ENCODE data around the gene NEK4.

The NEK4 gene

DNA sequence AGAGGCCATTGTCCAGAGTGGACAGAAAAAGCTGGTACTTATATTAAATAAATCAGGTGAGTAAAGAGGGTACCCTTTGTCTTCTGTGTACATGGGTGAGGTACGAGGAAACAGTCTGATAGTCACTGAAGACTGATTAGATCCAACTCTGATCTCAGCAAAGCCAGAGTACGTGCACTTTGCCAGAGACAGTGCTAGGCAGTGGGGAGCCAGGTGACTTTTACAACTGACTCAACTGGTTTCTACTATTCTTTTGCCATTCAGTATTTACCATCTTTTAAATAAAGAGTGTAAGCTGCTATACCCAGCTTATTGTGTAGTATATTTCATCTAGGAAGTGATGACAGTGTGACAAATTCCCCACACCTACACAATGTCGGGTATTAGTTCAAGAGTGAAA is 81.6 kb downstream of the NEK4 start:
- no peak overlapping the region for H3K4me3 ChIP-seq (ENCODE audit: severe bottlenecking)
- no peak for DNase-seq (ENCODE audit: low spot score)
- no peak for ATAC-seq (ENCODE audit: low read depth)
- H3K36me3 ChIP-seq (ENCODE audit: low read depth) = peaks cover 84% of the 10 kb centered on the region
- peak overlapping the region; percentile 65 for H3K27ac ChIP-seq (ENCODE audit: poor library complexity, severe bottlenecking)
- H3K27me3 ChIP-seq (ENCODE audit: insufficient read depth, poor library complexity, severe bottlenecking) = no peaks in the 10 kb centered on the region
- TF ChIP-seq, protein P1, sequence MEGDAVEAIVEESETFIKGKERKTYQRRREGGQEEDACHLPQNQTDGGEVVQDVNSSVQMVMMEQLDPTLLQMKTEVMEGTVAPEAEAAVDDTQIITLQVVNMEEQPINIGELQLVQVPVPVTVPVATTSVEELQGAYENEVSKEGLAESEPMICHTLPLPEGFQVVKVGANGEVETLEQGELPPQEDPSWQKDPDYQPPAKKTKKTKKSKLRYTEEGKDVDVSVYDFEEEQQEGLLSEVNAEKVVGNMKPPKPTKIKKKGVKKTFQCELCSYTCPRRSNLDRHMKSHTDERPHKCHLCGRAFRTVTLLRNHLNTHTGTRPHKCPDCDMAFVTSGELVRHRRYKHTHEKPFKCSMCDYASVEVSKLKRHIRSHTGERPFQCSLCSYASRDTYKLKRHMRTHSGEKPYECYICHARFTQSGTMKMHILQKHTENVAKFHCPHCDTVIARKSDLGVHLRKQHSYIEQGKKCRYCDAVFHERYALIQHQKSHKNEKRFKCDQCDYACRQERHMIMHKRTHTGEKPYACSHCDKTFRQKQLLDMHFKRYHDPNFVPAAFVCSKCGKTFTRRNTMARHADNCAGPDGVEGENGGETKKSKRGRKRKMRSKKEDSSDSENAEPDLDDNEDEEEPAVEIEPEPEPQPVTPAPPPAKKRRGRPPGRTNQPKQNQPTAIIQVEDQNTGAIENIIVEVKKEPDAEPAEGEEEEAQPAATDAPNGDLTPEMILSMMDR (IDR thresholded peaks at IDR 0.05; ENCODE audit: poor library complexity, severe bottlenecking) = no peak
- peaks cover 19% of the 10 kb centered on the region for H3K4me1 ChIP-seq (ENCODE audit: insufficient read depth, poor library complexity, severe bottlenecking)
- no peaks in the 10 kb centered on the region for H3K9me3 ChIP-seq (ENCODE audit: severe bottlenecking)

DNA sequence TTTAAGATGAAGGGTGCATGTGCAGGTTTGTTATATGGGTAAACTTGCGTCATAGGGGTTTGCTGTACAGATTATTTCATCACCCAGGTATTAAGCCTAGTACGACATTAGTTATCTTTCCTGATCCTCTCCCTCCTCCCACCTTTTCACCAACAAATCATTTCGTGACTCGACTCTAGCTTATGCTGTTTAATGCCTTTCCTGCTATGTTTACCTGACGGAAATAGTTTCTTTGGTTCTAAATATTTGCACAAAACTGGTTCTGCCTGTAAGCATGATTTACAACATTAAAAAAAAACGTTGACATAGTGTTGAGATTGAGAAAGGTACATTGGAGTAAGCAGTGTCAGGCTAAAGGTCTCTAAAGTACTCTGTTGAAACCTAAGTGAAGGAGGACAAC is 82.5 kb downstream of the NEK4 start:
- H3K27ac ChIP-seq (ENCODE audit: poor library complexity, severe bottlenecking) = peak overlapping the region; percentile 65
- H3K4me1 ChIP-seq (ENCODE audit: insufficient read depth, poor library complexity, severe bottlenecking) = peaks cover 19% of the 10 kb centered on the region
- H3K9me3 ChIP-seq (ENCODE audit: severe bottlenecking) = no peaks in the 10 kb centered on the region
- peaks cover 75% of the 10 kb centered on the region for H3K36me3 ChIP-seq (ENCODE audit: low read depth)
- DNase-seq (ENCODE audit: low spot score) (no peak), ATAC-seq (ENCODE audit: low read depth) (peak; percentile 20; the same call in 1 of the 3 replicates)
- no peaks in the 10 kb centered on the region for H3K27me3 ChIP-seq (ENCODE audit: insufficient read depth, poor library complexity, severe bottlenecking)
- TF ChIP-seq, protein P1 (IDR thresholded peaks at IDR 0.05; ENCODE audit: poor library complexity, severe bottlenecking) = no peak
- no peak overlapping the region for H3K4me3 ChIP-seq (ENCODE audit: severe bottlenecking)

DNA sequence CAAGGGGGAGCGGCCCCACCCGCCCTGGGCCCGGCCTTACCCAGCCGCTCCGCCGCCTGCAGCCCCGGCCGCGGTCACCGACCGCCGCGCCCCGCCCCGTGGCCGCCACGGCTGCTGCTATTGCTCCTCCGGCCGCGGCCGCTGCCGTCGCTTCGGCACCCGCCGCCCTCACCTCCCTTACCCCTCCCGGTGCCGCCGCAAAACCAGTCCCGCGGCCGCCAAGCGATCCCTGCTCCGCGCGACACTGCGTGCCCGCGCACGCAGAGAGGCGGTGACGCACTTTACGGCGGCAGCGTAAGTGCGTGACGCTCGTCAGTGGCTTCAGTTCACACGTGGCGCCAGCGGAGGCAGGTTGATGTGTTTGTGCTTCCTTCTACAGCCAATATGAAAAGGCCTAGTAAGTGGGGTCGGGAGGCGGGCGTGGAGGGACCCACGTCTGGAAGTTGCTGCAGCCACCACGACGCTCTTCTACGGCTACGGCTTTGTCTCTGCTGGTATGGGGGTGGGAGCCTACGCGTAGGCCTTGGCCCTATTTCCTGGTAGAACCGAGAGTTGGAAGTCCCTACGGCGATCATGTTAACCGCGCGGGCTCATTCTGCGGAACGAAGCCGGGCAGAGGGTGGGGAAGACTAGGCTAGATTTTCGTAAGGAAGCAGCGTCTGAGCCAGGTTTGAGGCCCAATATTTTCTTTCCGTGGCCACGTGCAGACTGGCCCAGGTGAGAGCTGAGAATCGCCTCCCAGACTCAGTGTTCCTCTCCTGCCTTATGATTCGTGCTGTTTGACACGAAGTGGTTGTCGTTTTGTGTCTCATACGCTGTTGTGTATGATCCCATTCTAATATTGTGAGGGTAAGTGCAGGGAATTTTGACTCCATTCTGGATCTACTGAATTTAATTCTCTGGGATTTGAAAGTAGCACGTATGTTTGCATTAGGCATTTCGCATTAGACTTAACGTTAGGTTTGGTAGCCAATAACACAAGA is 84.7 kb downstream of the NEK4 start, which contains the start of the genes GNL3 and PBRM1:
TSS of gene GNL3 (plus strand) at position 324 of the 983 bp plus-strand sequence. CDS start at position 385, 61 bp downstream.
TSS of gene PBRM1 (minus strand) at position 205 of the 983 bp plus-strand sequence.
- DNase-seq (ENCODE audit: low spot score) (peak; percentile 93), ATAC-seq (ENCODE audit: low read depth) (peak; percentile 66)
- Histone ChIP-seq H3K36me3 (ENCODE audit: low read depth) (peaks cover 62% of the 10 kb centered on the region), H3K4me1 (ENCODE audit: insufficient read depth, poor library complexity, severe bottlenecking) (peaks cover 19% of the 10 kb centered on the region), H3K27ac (ENCODE audit: poor library complexity, severe bottlenecking) (peak within 1 kb of the TSS; percentile 65), H3K9me3 (ENCODE audit: severe bottlenecking) (no peaks in the 10 kb centered on the region), H3K27me3 (ENCODE audit: insufficient read depth, poor library complexity, severe bottlenecking) (no peaks in the 10 kb centered on the region), H3K4me3 (ENCODE audit: severe bottlenecking) (peak within 1 kb of the TSS; percentile 84)
- TF ChIP-seq, protein P1 (IDR thresholded peaks at IDR 0.05; ENCODE audit: poor library complexity, severe bottlenecking) = no peak

DNA sequence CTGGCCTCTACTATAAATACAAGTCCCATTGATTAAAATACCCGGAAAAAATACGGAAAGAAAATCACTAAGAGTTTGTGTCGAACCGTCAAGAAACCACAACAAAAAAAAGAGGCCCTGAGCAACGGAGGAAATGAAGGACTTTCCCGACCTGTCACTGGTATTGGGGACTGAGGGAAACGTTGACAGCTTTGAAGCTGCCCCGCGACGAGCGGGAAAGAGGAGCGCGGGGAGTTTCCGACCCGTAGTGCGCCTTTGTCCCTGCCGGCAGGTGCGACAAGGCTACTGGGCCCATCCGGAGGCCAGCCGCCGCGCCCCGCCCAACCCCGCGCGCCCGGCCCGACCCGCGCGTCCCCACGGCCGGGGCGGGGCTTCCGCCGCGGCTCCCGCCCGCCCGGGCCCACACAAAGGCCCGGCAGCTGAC is 85.4 kb downstream of the NEK4 start:
- H3K4me1 ChIP-seq (ENCODE audit: insufficient read depth, poor library complexity, severe bottlenecking) = peaks cover 19% of the 10 kb centered on the region
- no peaks in the 10 kb centered on the region for H3K27me3 ChIP-seq (ENCODE audit: insufficient read depth, poor library complexity, severe bottlenecking)
- peak overlapping the region; percentile 65 for H3K27ac ChIP-seq (ENCODE audit: poor library complexity, severe bottlenecking)
- TF ChIP-seq, protein P1 (IDR thresholded peaks at IDR 0.05; ENCODE audit: poor library complexity, severe bottlenecking) = no peak
- H3K4me3 ChIP-seq (ENCODE audit: severe bottlenecking) = peak overlapping the region; percentile 84
- H3K9me3 ChIP-seq (ENCODE audit: severe bottlenecking) = no peaks in the 10 kb centered on the region
- H3K36me3 ChIP-seq (ENCODE audit: low read depth) = peaks cover 60% of the 10 kb centered on the region
- peak; percentile 75 for ATAC-seq (ENCODE audit: low read depth)
- no peak for DNase-seq (ENCODE audit: low spot score)

Data from RWPE2 (cell line).